GM18505 (cell line): ENCODE data around the gene NT5DC2.
"Not testable (repeated sequence)": the region's sequence is repeated elsewhere in the genome, so short reads cannot be mapped to it uniquely, and the experiment has no call there.

Source experiments
- ATAC-seq: cut with Tn5 transposase; IDR thresholded peaks from one replicate; pipeline ENCODE4 v1.9.1; 2021; ENCODE audit not compliant: unreplicated experiment
- POLR2A ChIP-seq: IDR thresholded peaks from 4 replicates; pipeline ENCODE4 v1.6.1; 2011; ENCODE audit warnings: borderline replicate concordance; ENCODE audit not compliant: insufficient read depth, insufficient read length; ENCODE audit errors: extremely low read depth

NT5DC2 gene

DNA sequence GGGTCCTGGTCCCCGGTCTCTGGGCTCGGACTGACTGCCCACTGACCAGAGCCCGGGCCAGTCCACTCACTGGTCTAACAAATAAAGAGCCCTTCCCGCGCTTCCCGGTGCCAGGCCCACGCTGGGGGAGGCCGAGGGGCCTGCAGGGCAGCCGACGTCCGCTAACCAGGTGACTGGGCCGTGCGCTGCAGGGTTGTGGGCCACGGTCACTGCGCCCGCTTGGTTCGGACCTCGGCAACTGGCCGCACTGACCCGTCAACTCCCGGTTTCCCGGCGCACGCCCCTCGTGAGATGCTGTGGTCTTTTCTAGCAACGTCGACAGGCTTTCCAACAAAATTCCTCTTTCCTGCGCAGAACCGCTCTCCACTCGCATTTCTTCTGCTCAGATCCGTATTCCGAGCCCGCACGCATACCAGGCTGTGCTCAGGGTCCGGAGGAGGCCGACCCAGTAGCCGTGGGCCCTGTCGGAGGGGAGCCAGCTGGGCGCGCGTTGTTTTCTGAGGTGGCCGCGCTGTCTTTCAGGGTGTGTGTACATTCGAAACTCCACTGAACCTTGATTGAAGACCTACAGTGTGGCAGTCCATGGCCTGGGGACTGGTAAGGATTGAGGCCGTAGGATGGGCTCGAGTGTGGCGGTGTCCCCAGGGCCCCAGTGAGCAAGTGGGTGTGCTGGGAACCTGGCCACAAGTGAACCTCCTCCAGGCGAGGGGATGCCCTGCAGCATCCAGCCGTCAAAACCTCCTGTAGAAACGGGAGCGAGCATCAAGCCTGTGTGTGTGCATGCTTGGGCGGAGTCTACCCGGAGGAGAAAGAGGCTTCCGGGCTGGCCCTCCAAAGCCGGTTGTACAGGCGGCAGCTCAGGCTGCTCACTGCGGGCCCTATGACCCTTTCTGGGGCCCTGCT lies 875 bp upstream of the NT5DC2 start:
- TF ChIP-seq POLR2A, result no peak
- ATAC-seq, result no peak

DNA sequence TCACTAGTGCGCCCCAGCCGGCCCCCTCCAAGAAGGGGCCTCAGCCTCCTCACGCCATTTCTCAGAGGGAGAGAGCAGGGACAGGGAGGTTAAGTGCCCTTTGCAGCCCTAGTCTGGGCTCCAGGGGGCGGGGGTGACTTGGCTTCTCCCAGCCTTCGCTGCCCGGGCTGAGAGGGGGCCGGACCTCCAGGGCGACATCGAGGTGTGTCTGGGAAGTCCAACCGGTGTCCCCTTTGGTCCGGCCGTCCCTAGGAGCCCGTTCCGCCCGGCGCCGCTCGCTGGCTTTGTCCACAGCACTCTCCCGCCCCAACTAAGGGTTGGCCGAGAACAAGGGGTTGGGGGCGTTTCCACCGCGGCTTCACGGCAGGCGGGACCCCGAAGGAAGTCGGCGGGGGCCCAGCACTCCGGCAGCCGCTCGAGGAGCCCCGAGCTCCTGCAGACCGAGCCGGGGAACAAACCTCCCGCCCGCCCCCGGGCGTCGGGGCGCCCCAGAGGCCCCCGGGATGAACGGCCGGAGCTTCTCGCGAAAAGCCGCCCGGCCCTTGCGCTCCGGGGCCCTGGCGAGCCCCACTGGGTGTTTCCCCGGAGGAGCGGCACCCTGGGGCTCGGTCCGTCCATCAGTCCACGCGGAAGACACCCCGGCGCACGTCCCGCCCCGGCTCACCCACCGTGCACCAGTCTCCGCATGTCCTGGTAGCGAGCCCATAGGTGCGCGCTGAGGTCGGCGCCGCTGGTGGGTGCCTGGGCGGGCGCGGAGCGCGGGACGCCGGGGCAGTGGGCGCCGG lies 627 bp downstream of the NT5DC2 start:
- no peak for ATAC-seq

GRCh38 chr3:52532517-52532837 lies 1.2 kb downstream of the NT5DC2 start:
- TF ChIP-seq POLR2A, result no peak
- ATAC-seq, result no peak

More for the DNA sequence above, 627 bp downstream of the NT5DC2 start:
- TF ChIP-seq POLR2A, result no peak

GRCh38 chr3:52531860-52532516 lies 1.7 kb downstream of the NT5DC2 start:
- no peak for TF ChIP-seq POLR2A
- ATAC-seq, result no peak

- no peak for TF ChIP-seq POLR2A
- no peak for ATAC-seq
Observed at GRCh38 chr3:52530918-52531826, 2.5 kb downstream of the NT5DC2 start.

DNA sequence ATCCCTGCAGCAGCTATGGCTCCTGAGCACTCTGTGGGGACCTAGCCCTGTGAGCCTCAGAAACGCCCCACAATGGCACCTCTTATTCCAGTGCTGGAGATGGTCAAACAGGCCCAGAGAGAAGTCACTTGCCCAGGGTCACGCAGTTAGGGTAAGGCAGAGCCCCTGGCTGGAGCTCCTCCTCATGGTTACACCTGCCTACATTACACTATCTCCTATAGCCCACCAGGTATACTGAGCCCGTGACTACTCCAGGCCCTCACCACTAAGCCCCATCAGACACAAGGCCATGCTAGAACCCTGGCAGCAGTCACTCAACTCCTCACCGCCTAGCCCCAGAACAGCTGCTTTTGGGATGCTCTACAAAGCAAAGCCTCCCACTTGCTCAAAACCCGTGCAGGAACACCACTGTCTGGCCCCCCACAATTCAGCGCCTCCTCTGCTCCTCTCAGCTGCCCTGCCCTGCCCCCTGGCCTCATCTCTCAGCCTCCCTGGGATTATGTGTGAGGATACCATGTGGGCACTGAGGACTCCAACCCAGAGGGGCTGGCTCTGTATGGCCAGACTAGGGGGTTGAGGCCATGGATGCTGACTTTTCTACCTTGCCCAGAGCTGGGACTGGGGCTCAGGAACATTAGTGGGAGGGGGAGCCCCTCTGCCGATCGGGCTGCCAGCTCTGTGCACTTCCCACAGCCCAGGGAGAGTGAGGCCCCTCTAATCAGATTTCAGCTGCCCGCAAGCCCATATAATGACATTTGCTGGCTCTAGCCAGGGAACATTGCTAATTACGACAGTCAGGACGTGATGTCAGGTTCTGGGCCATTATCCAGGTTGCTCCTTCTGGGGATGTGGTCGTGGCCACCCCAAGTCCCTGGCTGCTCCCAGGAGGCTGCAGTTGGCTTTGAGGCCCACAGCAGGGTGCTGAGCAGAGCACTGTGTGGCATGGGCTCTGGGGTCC lies 4.0 kb downstream of the NT5DC2 start:
- ATAC-seq, result no peak
- TF ChIP-seq POLR2A, result no peak

DNA sequence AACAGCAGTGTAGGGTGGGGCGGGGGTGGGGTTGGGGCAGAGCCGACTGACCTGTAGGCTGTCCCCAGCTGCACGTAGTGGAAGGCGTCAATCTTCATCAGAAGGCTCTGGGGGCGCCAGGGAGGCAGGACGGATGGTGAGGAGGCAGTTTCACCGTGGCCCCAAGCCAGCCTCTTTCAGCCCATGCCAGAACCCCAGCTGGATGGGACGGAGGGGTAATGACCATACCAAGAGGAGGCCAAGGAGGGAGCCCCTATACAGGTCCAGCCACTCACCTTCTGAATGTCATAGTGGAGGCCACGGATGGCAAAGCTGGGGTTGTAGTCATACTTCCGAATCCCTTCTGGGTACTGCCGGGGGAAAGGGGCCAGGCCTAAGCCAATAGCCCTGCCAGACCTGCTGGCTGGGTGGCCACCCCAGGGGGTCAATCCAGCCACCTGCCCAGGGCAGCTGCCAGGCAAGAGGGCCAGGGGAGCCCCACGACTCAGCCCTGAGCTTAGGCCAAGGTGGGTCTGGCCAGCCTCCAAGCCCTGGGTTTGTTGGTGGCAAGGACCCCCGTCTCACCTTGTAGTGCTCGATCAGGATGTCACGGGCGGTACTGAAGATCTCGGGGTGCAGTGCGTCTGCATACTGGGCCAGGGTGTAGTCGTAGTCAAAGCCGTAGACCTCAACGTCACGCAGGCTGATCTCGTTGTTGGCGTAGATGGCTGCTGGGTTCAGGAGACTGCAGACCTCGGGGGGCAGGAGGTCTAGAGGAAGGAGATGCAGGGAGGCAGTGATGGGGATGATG lies 4.9 kb downstream of the NT5DC2 start:
- ATAC-seq, result no peak
- no peak for TF ChIP-seq POLR2A

DNA sequence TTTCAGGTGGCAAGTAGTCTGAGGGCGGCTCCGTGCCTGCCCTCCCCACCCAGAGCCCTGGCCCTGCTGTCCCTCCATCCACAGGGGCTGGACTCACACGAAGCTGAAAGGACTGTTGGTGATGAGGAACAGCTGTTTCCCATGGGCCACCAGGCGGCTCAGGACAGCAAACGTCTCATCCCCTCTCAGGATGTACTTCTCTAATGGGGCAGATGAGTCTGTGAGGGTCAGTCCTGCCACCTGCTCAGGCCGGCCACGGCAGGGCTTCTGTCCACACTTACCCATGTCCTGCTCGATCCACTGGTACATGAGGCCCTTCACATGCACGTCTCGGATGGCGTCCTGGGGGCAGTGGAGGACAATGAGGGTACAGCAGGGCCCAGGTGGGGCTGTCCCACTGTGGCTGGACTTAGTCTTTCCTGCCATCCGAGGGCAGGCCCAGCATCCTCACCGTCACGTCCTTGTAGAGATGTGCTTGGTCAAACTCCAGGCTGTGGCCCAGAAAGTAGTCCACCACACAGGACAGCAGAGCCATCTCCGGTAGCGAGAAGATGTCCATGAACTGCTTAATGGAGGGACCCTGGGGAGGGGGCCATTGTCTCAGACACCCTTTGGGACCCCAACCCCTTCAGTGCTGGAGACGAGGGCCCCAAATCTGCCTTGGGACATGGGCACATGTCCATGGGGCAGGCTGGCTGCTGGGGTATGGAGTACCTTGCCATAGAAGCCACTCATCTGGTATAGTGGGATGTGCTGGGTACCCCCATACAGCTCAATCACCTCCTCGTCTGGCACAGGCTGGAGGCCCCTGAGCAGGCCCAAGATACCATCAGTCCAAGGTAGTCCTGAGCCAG lies 5.7 kb downstream of the NT5DC2 start:
- no peak for ATAC-seq
- no peak for TF ChIP-seq POLR2A

DNA sequence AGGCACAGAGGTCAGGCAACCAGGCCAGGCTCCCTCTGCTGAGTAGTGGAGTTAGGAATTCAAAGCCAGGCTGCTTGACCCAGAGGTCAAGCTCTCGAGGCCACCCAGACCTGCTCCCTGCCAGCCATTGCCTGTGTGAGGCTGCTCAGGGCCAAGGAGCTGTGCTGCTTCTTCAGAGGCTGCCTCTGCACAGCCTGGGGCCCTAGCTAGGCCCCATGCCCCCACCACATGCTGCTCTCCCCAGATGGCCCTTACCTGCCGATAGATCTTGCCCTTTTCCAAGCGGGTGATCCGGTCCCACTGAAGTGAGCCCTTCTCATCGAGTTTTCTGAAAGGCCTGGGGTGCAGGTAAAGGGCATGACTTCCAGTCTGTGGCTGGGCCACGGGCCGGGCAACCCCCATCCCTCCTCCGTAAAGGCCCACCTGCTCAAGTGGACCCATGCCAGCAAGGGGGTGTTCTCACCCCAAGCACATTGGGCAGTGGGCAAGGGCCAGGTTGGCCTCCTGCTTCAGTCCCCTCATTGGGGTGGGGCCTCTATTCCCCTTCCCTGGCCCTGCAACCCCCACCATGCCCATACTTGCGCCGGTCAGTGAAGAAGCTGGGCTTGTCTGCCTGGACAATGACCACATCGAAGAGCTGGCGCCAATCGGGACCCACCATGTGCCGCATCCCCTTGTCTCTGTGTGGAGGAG lies 6.5 kb downstream of the NT5DC2 start:
- no peak for ATAC-seq

DNA sequence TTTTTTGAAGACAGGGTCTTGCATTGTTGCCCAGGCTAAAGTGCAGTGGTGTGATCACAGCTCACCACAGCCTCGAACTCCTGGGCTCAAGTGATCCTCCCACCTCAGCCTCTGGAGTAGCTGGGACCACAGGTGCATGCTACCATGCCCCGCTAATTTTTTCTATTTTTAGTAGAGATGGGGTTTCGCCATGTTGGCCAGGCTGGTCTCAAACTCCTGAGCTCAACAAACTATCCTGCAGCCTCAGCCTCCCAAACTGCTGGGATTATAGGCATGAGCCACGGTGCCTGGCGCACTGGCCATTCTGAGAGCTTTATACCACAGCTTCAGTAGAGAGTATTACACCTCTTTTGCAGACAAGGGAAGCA lies 7.0 kb downstream of the NT5DC2 start:
- ATAC-seq, result not testable (repeated sequence)

More for the DNA sequence above, 6.5 kb downstream of the NT5DC2 start:
- no peak for TF ChIP-seq POLR2A
